GM12891 (cell line): ENCODE results near the gene RIMKLB.

Experiments
- DNase-seq: peaks from one replicate; pipeline ENCODE4 v3.0.0; 2011; ENCODE audit warnings: low spot score; ENCODE audit not compliant: insufficient read length
- FAIRE-seq: peaks from 2 replicates; lab custom pipeline; 2011; peaks lifted over from hg19 to GRCh38; lab: Jason Lieb, UNC
- PAX5 ChIP-seq: IDR thresholded peaks from 2 replicates; pipeline ENCODE4 v1.6.1; 2011; ENCODE audit warnings: low read length, moderate library complexity, mild to moderate bottlenecking; ENCODE audit not compliant: insufficient read depth, severe bottlenecking
- POLR2A ChIP-seq: IDR thresholded peaks from 2 replicates; pipeline ENCODE4 v1.6.1; 2011; ENCODE audit warnings: low read depth, low read length, control low read depth
- POLR2AphosphoS5 ChIP-seq: IDR thresholded peaks from 2 replicates; pipeline ENCODE4 v1.6.1; 2011; ENCODE audit warnings: low read depth, low read length, control low read depth
- POU2F2 ChIP-seq: IDR thresholded peaks from 2 replicates; pipeline ENCODE4 v1.6.1; 2011; ENCODE audit warnings: low read depth, mild to moderate bottlenecking, control low read depth, low read length, moderate library complexity
- SPI1 ChIP-seq: IDR thresholded peaks from 2 replicates; pipeline ENCODE4 v1.6.1; 2011; ENCODE audit warnings: low read depth, low read length, control low read depth
- TAF1 ChIP-seq: IDR thresholded peaks from 2 replicates; pipeline ENCODE4 v1.6.1; 2011; ENCODE audit warnings: low read depth, low read length, control low read depth

RIMKLB gene

GRCh38 chr12:8821591-8821990 is 123.8 kb downstream of the RIMKLB start:
- DNase-seq: no peak
- FAIRE-seq: no peak
- no peak for TF ChIP-seq POU2F2
- TF ChIP-seq SPI1: no peak
- TF ChIP-seq POLR2A: no peak
- TF ChIP-seq TAF1: no peak
- no peak for TF ChIP-seq PAX5
- TF ChIP-seq POLR2AphosphoS5: no peak

DNA sequence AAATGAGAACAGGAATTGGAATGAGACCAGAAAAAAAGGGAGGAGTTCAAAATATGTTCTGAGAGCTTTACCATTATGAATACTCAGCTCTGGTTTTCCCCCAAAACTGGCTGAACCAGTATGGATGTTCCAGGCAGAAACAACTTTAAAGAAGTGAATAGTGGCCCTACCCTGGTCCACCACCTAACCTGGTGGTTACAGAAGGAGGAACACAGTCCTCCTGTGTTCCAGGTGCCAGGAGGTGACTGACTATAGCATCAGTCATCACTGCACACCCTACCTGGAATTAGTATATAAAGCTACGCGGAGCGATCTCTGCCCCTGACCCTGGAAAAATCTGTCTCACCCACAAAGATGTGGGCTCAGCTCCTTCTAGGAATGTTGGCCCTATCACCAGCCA is 124.5 kb downstream of the RIMKLB start, which contains the start of gene A2ML1:
TSS of gene A2ML1 (plus strand) at position 324 of the 400 bp plus-strand sequence. CDS start at position 355, 31 bp downstream.
- no peak for FAIRE-seq
- no peak for TF ChIP-seq SPI1
- TF ChIP-seq POLR2AphosphoS5: no peak
- no peak for TF ChIP-seq POLR2A
- TF ChIP-seq TAF1: no peak
- no peak for TF ChIP-seq POU2F2
- TF ChIP-seq PAX5: no peak

DNA sequence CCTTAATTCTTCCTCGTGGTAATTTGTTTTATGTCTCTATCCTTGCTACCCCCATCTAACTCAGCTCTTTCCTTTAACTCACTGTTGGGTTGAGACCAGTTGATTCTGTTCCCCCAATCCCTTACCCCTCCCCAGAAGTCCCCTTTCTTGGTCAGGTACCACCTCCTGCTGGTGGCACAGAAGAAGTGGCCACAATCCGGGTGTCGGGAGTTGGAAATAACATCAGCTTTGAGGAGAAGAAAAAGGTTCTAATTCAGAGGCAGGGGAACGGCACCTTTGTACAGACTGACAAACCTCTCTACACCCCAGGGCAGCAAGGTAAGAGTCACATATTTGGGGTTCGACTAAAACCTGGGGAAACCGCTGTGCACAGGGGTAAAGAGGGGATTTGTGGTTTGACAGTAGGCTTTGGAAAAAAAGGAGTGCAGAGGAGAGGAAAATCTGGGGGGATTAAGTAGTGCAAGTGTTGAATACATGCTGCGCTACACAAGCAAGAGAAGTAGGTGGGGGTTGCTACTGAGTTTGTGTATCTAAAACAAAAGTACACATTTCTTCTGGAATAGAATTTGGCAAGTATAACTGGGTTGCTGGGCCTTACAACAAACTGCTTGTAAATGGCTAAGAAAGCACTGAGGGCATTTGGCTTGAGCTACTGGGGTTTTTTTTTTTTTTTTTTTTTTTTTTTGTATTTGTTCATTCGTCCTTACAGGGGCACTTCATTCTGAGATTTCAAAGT is 125.9 kb downstream of the RIMKLB start:
- no peak for FAIRE-seq
- DNase-seq: no peak
- TF ChIP-seq POU2F2 (no peak), POLR2A (no peak), SPI1 (no peak), PAX5 (no peak), POLR2AphosphoS5 (no peak), TAF1 (no peak)

More for the DNA sequence above, 124.5 kb downstream of the RIMKLB start, which contains the start of gene A2ML1:
- DNase-seq: no peak

DNA sequence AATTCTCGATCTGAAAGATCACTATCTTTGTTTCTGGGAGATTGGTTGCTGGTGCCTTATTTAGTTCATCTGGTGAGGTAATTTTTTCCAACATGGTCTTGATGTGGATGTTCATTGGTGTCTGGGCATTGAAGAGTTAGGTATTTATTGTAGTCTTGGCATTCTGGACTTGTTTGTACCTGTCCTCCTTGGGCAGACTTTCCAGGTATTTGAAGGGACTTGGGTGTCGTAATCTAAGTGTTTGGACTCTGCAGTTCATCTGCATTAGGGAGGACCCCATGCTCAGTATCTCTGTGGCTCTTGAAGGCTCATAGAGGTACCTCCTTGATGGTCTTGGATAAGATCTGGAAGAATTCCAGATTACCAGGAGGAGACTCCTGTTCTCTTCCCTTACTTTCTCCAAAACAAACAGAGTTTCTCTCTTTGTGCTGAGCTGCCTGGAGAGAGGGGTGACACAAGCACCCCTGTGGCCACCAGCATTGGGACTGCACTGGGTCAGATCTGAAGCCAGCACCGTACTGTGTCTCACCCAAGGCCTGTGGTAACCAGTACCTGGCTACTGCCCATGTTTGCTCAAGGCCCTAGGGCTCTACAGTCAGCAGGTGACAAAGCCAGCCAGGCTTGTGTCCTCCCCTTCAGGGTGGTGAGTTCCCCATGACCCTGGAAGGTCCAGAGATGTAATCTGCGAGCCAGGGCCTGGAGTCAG is 129.9 kb downstream of the RIMKLB start:
- TF ChIP-seq TAF1 (no peak), POLR2AphosphoS5 (no peak)
- DNase-seq (no peak), FAIRE-seq (no peak)

GRCh38 chr12:8828257-8829124 is 130.7 kb downstream of the RIMKLB start:
- DNase-seq: no peak
- FAIRE-seq: no peak
- TF ChIP-seq PAX5 (no peak), POLR2AphosphoS5 (no peak)

DNA sequence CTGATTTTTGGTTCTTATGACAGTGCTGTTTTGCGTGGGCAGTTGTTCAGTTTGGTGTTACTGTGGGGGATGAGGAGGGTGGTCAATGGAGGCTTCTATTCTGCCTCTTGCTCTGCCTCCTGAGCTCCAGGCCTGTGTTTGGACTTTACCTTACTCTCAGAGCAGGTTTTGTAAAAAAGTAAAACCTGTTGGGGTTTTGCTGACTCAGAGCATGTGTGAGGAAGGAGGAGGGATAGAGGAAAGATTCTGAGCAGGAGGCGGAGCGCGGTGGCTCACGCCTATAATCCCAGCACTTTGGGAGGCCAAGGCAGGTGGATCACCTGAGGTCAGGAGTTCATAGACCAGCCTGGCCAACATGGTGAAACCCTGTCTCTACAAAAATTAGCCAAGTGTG is 131.3 kb downstream of the RIMKLB start:
- TF ChIP-seq PAX5: no peak
- no peak for TF ChIP-seq POLR2A
- no peak for TF ChIP-seq TAF1
- TF ChIP-seq SPI1: no peak
- TF ChIP-seq POU2F2: no peak
- no peak for TF ChIP-seq POLR2AphosphoS5
- FAIRE-seq (no peak), DNase-seq (no peak)

GRCh38 chr12:8829621-8830020 is 131.8 kb downstream of the RIMKLB start:
- DNase-seq (no peak), FAIRE-seq (no peak)
- TF ChIP-seq POLR2A (no peak), POU2F2 (no peak), SPI1 (no peak), TAF1 (no peak), PAX5 (no peak), POLR2AphosphoS5 (no peak)

- TF ChIP-seq POLR2AphosphoS5: no peak
- TF ChIP-seq PAX5: no peak
- TF ChIP-seq TAF1: no peak
- no peak for TF ChIP-seq POLR2A
- no peak for TF ChIP-seq SPI1
- TF ChIP-seq POU2F2: no peak
- FAIRE-seq (no peak), DNase-seq (no peak)
Observed at GRCh38 chr12:8831116-8831515, 133.3 kb downstream of the RIMKLB start.

- no peak for DNase-seq
- FAIRE-seq: no peak
- TF ChIP-seq SPI1: no peak
- TF ChIP-seq TAF1: no peak
- no peak for TF ChIP-seq POLR2AphosphoS5
- no peak for TF ChIP-seq POU2F2
- no peak for TF ChIP-seq PAX5
- TF ChIP-seq POLR2A: no peak
Observed at GRCh38 chr12:8832500-8832899, 134.7 kb downstream of the RIMKLB start.
